HepG2 (cell line): ENCODE measurements around the gene SPAG9. TPM values are rescaled to one million over a fixed set of nuclear protein-coding genes. Genes with fewer than 3 reads are reported as not detected.

Source experiments
- ATF5 ChIP-seq: sonication (generic); formaldehyde crosslinking; IDR thresholded peaks from 2 replicates; pipeline ENCODE4 v1.4.0; 2020; ENCODE audit warnings: mild to moderate bottlenecking, low read depth, missing genetic modification reagents
- EEA1 ChIP-seq: sonication (generic); formaldehyde crosslinking; IDR thresholded peaks from 2 replicates; pipeline ENCODE4 v1.5.1; 2020; ENCODE audit warnings: mild to moderate bottlenecking, missing genetic modification reagents, borderline replicate concordance
- ELF4 ChIP-seq: sonication (generic); formaldehyde crosslinking; IDR thresholded peaks from 2 replicates; pipeline ENCODE4 v1.5.0; 2020; ENCODE audit warnings: missing genetic modification reagents, mild to moderate bottlenecking, moderate library complexity, borderline replicate concordance
- ETV6 ChIP-seq: sonication (generic); formaldehyde crosslinking; conservative IDR thresholded peaks from 2 replicates; pipeline ENCODE4 v1.4.0; 2020; ENCODE audit warnings: missing genetic modification reagents
- HDAC6 ChIP-seq: fragments of 200-600 bp; sonication (generic); IDR thresholded peaks from 2 replicates; pipeline ENCODE4 v1.7.0; 2017; ENCODE audit warnings: mild to moderate bottlenecking, antibody characterized with exemption, low read length, low read depth
- HOXA3 ChIP-seq: sonication (generic); formaldehyde crosslinking; IDR thresholded peaks from 2 replicates; pipeline ENCODE4 v1.5.0; 2020; ENCODE audit warnings: missing genetic modification reagents
- NFE2L2 ChIP-seq: fragments of 150-350 bp; IDR thresholded peaks from 2 replicates; pipeline ENCODE4 v1.6.1; 2014; ENCODE audit warnings: low read length
- NFIB ChIP-seq: sonication (generic); formaldehyde crosslinking; IDR thresholded peaks from 2 replicates; pipeline ENCODE4 v1.9.0; 2021; ENCODE audit warnings: missing genetic modification reagents, mild to moderate bottlenecking, borderline replicate concordance
- NONO ChIP-seq, 2 experiments: fragments of 450-650 bp in 1 of 2; sonication (generic) in 1 of 2; formaldehyde crosslinking in 1 of 2; IDR thresholded peaks in 1 of 2; conservative IDR thresholded peaks in 1 of 2; 2 replicates each; pipeline versions ENCODE4 v1.6.1 to v1.8.0; 2017 to 2022; ENCODE audit warnings: mild to moderate bottlenecking in 1 of 2, missing genetic modification reagents in 1 of 2, moderate library complexity in 1 of 2
- NR2C2 ChIP-seq: sonication (generic); formaldehyde crosslinking; IDR thresholded peaks from 2 replicates; pipeline ENCODE4 v1.4.0; 2020; ENCODE audit warnings: missing genetic modification reagents, mild to moderate bottlenecking, moderate library complexity, borderline replicate concordance
- NR2F2 ChIP-seq: IDR thresholded peaks from 2 replicates; pipeline ENCODE4 v1.6.1; 2012; ENCODE audit warnings: low read depth, inconsistent platforms, borderline replicate concordance
- SALL1 ChIP-seq: sonication (generic); formaldehyde crosslinking; IDR thresholded peaks from 2 replicates; pipeline ENCODE4 v1.8.0; 2022; ENCODE audit warnings: mild to moderate bottlenecking, missing genetic modification reagents
- SATB2 ChIP-seq: sonication (generic); formaldehyde crosslinking; IDR thresholded peaks from 2 replicates; pipeline ENCODE4 v1.5.0; 2020; ENCODE audit warnings: missing genetic modification reagents
- SP5 ChIP-seq: IDR thresholded peaks from 2 replicates; pipeline ENCODE4 v1.6.1; 2016; ENCODE audit warnings: low read depth, borderline replicate concordance
- TBL1XR1 ChIP-seq: fragments of 150-350 bp; IDR thresholded peaks from 2 replicates; pipeline ENCODE4 v1.6.1; 2014; ENCODE audit warnings: borderline replicate concordance, low read length; ENCODE audit not compliant: partially characterized antibody
- ZFAT ChIP-seq: sonication (generic); formaldehyde crosslinking; conservative IDR thresholded peaks from 2 replicates; pipeline ENCODE4 v1.8.1; 2023; ENCODE audit warnings: missing genetic modification reagents, inconsistent platforms
- ZFP41 ChIP-seq: sonication (generic); formaldehyde crosslinking; IDR thresholded peaks from 2 replicates; pipeline ENCODE4 v1.4.0; 2020; ENCODE audit warnings: mild to moderate bottlenecking, missing genetic modification reagents, borderline replicate concordance
- ZMYM4 ChIP-seq: sonication (generic); formaldehyde crosslinking; IDR thresholded peaks from 2 replicates; pipeline ENCODE4 v1.8.1; 2023; ENCODE audit warnings: mild to moderate bottlenecking, missing genetic modification reagents
- ZNF33B ChIP-seq: sonication (generic); formaldehyde crosslinking; IDR thresholded peaks from 2 replicates; pipeline ENCODE4 v1.5.1; 2020; ENCODE audit warnings: mild to moderate bottlenecking, missing genetic modification reagents
- ZNF382 ChIP-seq: sonication (generic); formaldehyde crosslinking; IDR thresholded peaks from 2 replicates; pipeline ENCODE4 v1.5.0; 2020; ENCODE audit warnings: missing genetic modification reagents, mild to moderate bottlenecking, borderline replicate concordance
- ZNF550 ChIP-seq: sonication (generic); formaldehyde crosslinking; IDR thresholded peaks from 2 replicates; pipeline ENCODE4 v1.4.0; 2020; ENCODE audit warnings: mild to moderate bottlenecking, missing genetic modification reagents, borderline replicate concordance
- ZNF552 ChIP-seq: sonication (generic); formaldehyde crosslinking; IDR thresholded peaks from 2 replicates; pipeline ENCODE4 v1.9.0; 2022; ENCODE audit warnings: missing genetic modification reagents, mild to moderate bottlenecking, borderline replicate concordance
- ZNF660 ChIP-seq: sonication (generic); formaldehyde crosslinking; IDR thresholded peaks from 2 replicates; pipeline ENCODE4 v1.5.1; 2020; ENCODE audit warnings: mild to moderate bottlenecking, low read depth, missing genetic modification reagents, borderline replicate concordance
- ZNF720 ChIP-seq: sonication (generic); formaldehyde crosslinking; IDR thresholded peaks from 2 replicates; pipeline ENCODE4 v1.4.0; 2020; ENCODE audit warnings: missing genetic modification reagents
- ZNF737 ChIP-seq: sonication (generic); formaldehyde crosslinking; IDR thresholded peaks from 2 replicates; pipeline ENCODE4 v1.5.0; 2020; ENCODE audit warnings: missing genetic modification reagents, mild to moderate bottlenecking, borderline replicate concordance
- ZNF746 ChIP-seq: sonication (generic); formaldehyde crosslinking; IDR thresholded peaks from 2 replicates; pipeline ENCODE4 v1.8.0; 2022; ENCODE audit warnings: mild to moderate bottlenecking, missing genetic modification reagents
- ZNF790 ChIP-seq: sonication (generic); formaldehyde crosslinking; IDR thresholded peaks from 2 replicates; pipeline ENCODE4 v1.8.0; 2022; ENCODE audit warnings: missing genetic modification reagents, mild to moderate bottlenecking, borderline replicate concordance
- polyA plus RNA-seq, 8 experiments: library from polyadenylated mRNA; depleted of rRNA in 3 of 8; stranded (reverse) in 7 of 8; unstranded in 1 of 8; fragments of >200 nt; fragmentation: Illumina TruSeq in 4 of 8; extraction: Trizol in 4 of 8; gene quantifications; 2 replicates each; pipeline versions ENCODE4 v1.2.1 to v1.2.3, GENCODE V29; 2011 to 2016; ENCODE audit warnings: low read depth in 4 of 8, missing spikeins in 1 of 8, mixed read lengths in 1 of 8; ENCODE audit not compliant: insufficient read depth in 1 of 8
- total RNA-seq, 5 experiments: library from RNA; depleted of rRNA; stranded (reverse); fragments of >200 nt; fragmentation: Illumina TruSeq; extraction: Trizol; gene quantifications; 2 replicates each; pipeline ENCODE4 v1.2.3, GENCODE V29; 2016; ENCODE audit warnings: low read depth in 1 of 5
- TF ChIP-seq, protein P1 (sequence below): sonication (generic); formaldehyde crosslinking; IDR thresholded peaks from 2 replicates; pipeline ENCODE4 v1.5.0; 2020; ENCODE audit warnings: missing genetic modification reagents
- TF ChIP-seq, protein P2 (sequence below): sonication (generic); formaldehyde crosslinking; IDR thresholded peaks from 2 replicates; pipeline ENCODE4 v1.4.0; 2020; ENCODE audit warnings: missing genetic modification reagents

Gene SPAG9
- total and polyA plus RNA-seq, 2 of the 13 experiments (the other 11 are each of a cell fraction or from before 2014, with no cell fraction given), result 43.2 to 78.6 TPM

DNA sequence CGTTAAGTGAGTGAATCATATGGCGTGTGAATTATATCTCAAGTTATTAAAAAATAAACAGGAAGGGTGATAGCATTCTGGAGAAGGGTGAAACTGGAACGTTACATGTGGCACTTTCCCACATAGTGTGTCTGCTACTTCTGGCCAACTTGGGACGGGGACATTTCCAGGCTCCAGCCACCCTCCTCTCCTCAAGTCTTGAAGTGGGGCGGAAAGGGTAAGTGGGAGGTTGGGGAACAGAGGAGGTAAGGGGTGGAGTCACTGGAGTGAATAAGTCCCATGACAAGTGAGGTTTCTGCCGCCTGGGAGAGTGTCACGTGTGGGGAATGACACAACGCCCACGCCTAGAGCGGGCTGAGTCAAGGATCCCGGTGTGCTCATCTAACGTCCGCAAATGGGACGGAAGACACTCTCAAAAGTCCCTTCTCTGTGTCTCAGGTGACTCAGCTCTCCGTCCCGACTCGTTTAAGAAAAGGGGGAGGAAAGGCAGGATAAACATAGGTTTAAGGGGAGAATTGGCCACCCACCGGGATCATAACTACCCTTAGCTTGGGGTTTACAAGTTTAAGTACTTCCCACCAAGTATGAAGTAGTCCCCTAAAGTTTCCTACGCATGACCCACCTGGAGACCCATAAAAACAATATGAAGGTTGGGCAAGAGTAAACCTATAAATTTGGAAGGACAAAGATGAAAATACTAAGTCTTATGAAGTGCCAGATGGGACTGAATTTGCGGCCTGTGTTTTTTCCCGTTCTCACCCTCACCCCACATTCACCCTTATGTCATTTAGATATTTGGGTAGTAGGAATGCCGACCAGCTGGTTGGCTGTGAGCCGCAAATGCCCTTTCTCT, 1.2 kb upstream of the SPAG9 start (continued):
- TF ChIP-seq, protein P1, sequence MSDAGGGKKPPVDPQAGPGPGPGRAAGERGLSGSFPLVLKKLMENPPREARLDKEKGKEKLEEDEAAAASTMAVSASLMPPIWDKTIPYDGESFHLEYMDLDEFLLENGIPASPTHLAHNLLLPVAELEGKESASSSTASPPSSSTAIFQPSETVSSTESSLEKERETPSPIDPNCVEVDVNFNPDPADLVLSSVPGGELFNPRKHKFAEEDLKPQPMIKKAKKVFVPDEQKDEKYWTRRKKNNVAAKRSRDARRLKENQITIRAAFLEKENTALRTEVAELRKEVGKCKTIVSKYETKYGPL (CRISPR knock-in tag), result no peak
- no peak for TF ChIP-seq ZNF790
- no peak for TF ChIP-seq NFIB (CRISPR knock-in tag)
- TF ChIP-seq, protein P2, sequence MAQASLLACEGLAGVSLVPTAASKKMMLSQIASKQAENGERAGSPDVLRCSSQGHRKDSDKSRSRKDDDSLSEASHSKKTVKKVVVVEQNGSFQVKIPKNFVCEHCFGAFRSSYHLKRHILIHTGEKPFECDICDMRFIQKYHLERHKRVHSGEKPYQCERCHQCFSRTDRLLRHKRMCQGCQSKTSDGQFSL, result no peak
- peak; percentile 4 for TF ChIP-seq TBL1XR1
- no peak for TF ChIP-seq ZNF720 (CRISPR knock-in tag)
- no peak for TF ChIP-seq ZFAT
- no peak for TF ChIP-seq NONO (IDR thresholded peaks at IDR 0.05)
- TF ChIP-seq NONO (CRISPR knock-in tag; conservative IDR thresholded peaks at IDR 0.05), result no peak; the same call in 1 of the 2 replicates
- no peak for TF ChIP-seq SATB2 (CRISPR knock-in tag)
- TF ChIP-seq ZMYM4, result peak; percentile 47
- no peak for TF ChIP-seq ETV6 (CRISPR knock-in tag)
- no peak for TF ChIP-seq ZNF382 (CRISPR knock-in tag)
- TF ChIP-seq ZFP41, result no peak
- no peak for TF ChIP-seq ZNF746 (CRISPR knock-in tag)
- no peak for TF ChIP-seq ZNF737 (CRISPR knock-in tag)
- peak; percentile 84; the same call in 1 of the 2 replicates for TF ChIP-seq ELF4 (CRISPR knock-in tag)
- no peak for TF ChIP-seq ZNF552 (CRISPR knock-in tag)
- TF ChIP-seq ZNF550 (CRISPR knock-in tag), result no peak
- TF ChIP-seq NR2F2, result no peak
- TF ChIP-seq HDAC6, result no peak
- peak; percentile 50 for TF ChIP-seq HOXA3
- TF ChIP-seq ZNF660, result no peak
- TF ChIP-seq SALL1 (CRISPR knock-in tag), result peak; percentile 82
- TF ChIP-seq ZNF33B, result no peak
- TF ChIP-seq ATF5 (CRISPR knock-in tag), result no peak
- TF ChIP-seq NFE2L2, result no peak; the same call in 1 of the 2 replicates
- no peak for TF ChIP-seq NR2C2 (CRISPR knock-in tag)
- TF ChIP-seq SP5 (CRISPR knock-in tag), result peak; percentile 78
- no peak for TF ChIP-seq EEA1 (CRISPR knock-in tag)
